Measurements from ENCODE around the gene GDNF.

GRCh38 chr5:37849641-37850040, 9.8 kb upstream of the GDNF start:
- TF ChIP-seq POLR2A (IDR thresholded peaks at IDR 0.05; ENCODE audit: low read depth), result no peak
- TF ChIP-seq CTCF (IDR thresholded peaks at IDR 0.05), result no peak
